Cerebellar cortex (tissue), 1 donor: ENCODE measurements around the gene ZBTB12.

Source experiments
- DNase-seq: peaks from one replicate; pipeline ENCODE4 v3.0.0-alpha.2; 2015; ENCODE audit warnings: low spot score

The ZBTB12 gene

DNA sequence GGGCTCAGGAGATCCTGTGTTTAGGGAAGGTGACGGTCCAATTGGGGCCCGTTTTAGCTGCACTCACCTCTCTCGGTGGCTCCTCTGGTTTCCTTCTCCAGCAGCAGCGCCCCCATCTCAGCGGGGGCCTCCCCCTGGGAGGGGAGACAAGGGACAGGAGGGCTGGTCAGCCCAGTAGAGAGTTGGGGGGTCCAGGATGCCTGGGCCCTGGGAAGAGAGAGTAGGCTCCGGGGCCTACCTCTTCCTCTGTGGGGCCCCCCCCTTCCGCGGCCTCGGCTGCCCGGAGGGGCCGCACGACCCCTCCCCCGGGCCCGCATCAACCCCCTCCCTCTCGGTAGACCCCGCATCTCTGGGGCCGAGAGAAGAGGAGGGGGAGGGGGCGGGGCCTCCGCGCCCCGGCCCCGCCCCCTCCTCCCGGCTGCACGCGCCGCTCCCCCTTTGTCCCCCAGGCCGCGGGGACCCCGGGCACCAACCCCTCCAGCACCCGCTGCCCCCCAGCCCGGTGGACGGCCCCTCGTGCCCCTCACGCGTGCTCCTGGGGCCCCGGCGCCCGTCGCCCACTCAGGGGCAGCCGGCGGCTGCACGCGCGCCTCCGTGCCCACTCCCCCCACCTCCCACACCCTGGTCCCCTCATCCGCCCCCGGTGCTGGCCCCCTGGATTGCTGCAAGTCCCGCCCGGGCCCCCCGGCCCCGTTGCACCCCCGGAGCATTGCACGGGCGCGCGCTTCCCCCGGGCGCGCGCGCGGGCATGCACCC lies 4.9 kb downstream of the ZBTB12 start:
- DNase-seq: no peak

GRCh38 chr6:31896493-31896855 lies 5.4 kb downstream of the ZBTB12 start:
- no peak for DNase-seq

GRCh38 chr6:31892821-31893220 lies 9.1 kb downstream of the ZBTB12 start:
- no peak for DNase-seq

DNA sequence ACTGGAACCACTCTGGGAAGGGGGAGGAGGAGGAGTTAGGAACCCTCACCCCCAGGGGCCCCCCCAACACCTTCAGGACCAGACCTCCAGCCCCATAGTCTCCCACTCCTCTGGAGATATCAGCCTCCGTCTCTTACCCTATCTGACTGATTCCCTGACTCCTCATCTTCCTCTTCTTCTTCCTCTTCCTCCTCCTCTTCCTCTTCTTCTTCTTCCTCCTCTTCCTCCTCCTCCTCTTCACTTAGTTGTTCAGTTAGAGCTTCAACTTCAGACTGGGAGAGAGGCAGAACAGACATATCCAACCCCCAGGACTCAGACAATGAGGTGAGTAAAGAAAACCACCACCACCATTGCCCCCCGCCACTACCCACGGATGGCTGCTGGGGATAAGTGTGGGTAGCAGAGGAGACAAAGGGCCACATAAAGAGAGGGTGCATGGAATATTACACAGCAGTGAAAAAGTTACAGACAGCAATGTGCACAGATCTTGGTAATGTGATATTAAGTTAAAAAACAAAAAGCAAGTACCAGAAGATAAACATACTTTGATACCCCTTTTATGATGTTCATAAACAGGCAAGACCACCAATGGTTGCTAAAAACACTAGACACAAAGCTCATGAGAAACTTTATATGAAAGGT lies 12.4 kb downstream of the ZBTB12 start:
- DNase-seq: no peak

DNA sequence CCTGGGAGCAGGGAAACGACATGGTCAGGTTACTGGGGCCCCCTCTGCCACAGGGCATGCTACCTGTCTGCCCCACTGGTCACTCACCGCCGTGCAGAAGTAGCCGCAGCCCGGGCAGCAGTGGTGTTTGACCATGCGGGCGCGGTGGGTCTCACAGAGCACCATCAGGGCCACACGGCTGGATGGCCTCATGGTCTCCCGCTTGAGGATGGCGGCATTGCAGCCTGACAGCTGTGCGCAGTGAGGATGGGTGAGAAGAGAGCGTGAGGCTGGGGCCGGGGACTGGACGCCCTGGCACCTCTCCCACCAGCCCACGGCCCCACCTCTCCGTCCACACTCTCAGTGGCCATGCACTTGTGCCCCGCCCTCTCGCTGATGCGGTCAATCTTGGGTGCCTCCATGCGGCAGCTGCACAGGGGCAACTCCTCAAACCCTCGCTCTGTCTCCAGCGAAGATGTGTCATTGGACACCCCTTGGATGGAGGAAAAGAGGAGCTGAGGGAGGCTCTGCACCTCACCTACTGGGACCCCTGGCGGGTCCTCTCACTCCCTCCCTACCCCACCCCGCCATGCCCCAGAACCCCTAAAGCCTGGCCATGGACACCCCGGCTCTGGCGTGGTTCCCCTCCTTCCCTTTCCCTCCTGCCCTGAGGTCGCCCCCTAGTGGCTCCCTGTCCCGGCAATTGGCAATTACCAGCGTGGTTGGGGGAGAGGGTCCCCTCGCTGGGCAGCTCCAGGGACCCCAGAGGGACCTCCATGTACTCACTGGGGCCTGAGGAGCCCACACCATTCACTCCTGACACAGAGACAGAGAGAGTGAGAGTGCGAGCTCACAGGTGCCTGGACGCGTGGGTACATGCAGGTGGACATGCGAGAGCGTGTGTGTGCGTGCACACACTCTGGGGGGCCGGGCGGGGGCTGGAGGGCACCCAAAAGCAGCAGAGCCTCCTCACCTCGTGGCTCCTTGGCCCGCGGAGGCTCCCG lies 13.3 kb downstream of the ZBTB12 start:
- DNase-seq: no peak

DNA sequence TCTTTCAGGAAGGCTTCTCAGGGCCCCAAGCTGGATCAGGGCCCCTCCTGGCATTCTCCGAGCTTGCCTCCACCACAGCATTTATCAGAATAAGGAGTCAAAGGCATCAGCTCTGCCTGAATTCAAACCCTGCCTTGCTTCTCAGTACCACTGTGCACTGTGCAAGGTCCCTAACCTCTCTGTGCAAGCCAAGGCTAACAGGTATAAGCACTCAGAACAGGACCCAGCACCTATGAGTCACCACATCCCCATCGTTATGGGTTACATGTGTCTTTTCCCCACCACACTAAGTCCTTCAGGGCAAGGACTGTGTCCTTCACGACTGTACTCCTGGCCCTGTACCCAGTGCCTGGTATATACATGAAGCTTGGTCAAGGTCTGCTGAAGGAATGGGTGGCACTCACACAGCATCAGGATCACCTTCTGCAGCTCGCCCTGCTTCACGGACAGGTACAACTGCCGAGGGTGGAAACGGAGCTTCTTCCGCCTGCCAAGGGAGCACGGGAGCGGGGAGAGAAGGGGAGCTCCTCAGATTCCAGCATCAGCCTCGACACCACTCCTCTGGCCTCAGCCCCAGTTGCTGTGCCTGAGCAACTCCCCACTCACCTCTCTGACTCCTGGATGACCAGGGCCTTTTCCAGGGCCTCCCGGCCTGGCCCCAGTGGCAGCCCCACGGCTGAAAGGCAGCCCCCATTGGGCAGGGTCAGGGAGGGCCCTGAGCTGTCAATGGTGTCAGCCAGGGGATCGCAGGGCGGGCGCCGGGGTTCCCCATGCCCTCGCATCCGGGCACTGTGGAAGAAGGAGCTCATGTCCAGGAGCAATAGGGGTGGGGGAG lies 14.5 kb downstream of the ZBTB12 start:
- DNase-seq: no peak

DNA sequence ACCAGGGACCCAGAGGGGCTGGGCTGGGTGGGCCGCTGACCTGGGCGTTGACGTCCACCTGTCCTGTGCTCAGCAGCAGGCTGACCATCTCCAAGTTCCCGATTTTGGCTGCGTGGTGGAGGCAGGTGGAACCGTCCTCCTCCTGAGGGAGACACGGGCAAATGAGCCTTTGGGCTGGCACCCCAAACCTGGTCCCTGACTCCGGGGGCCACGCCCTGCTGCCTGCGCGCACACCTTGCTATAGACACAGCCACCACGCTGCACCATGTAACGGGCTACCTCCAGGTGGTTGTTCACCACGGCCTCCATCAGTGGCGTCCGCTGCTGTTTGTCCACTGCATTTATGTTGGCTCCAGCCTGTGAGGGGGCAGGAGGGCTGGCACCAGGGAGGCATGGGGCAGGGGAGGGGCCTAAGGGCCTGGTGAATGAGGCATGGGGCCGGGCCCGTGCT lies 15.3 kb downstream of the ZBTB12 start:
- no peak for DNase-seq

DNA sequence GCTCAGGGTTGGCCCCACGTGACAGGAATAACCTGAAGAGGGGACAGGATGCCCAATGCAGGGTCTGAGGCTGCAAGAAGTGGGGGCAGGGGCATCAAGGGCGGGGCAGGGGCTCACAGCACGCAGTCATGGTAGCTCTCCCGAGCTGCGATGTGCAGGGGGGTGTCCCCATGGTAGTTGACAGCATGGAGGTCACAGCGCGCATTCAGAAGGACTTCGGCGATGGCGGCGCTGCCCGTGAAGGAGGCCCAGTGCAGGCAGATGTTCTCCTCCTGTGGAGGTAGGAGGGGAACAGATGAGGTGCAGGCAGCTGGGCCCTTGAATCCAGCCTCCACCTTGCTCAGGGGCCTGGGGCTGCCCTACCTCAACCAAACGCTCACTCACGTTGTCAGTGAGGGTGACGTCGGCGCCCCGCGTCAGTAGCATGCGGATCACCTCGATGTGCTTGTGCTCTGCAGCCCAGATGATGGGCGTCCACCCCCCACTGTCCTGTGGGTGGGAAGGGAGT lies 17.3 kb downstream of the ZBTB12 start:
- no peak for DNase-seq

GRCh38 chr6:31883676-31884075 lies 18.2 kb downstream of the ZBTB12 start:
- DNase-seq: no peak

DNA sequence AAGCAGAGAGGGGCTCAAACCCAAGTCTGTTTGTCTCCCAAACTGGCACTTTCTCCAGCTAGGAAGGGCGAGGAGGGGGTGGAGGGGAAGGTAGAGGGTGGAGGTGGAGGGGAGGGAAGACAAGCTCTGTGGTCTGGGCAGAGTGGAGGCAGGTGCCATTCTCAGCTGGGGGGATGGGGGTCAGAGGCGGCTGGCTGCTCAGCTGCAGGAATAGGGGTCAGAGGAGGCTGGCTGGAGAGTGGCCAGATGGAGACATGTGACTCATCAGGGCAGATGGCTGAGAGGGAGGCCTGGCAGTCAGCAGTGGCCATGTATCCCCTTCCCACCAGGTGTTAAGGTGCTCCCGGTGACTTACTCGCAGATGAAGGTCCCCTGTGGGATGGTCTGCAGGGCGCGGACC lies 19.5 kb downstream of the ZBTB12 start:
- no peak for DNase-seq

DNA sequence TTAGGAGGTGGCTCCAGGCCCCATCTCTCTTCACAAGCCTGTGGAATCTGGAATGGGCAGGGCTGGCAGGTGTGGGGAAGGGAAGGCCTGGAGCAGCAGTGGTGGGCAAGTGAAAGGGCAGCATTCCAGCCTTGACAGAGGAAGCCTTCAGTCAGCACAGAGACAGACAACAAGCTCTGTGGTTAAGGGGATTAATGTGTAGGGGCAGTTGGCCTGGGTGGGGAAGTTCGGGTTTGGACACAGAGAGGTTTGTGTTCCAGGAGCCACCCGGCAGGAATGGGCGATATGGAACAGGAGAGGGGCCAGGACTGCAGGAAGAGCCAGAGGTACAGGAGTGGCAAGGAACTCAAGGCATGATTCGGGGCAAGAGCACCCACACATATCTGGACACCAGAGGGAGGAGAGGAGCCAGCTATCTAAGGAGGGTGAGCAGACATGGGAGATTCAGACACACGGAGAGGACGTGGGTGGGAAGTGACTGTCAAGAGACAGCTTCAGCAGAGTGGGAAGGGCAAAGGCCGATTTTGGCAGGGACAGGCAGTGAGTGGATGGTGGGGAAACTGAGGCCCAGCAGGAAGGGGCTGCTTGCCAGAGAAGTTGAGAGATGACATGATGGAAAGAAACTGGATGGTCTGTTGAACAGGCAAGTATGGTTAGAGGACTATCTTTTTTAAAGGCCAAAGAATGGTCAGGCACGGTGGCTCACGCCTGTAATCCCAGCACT lies 20.6 kb downstream of the ZBTB12 start:
- DNase-seq: no peak

- DNase-seq: no peak
These were observed 21.3 kb downstream of the ZBTB12 start for GRCh38 chr6:31880616-31881015.

- no peak for DNase-seq
These were observed 22.0 kb downstream of the ZBTB12 start for GRCh38 chr6:31879901-31880300.

DNA sequence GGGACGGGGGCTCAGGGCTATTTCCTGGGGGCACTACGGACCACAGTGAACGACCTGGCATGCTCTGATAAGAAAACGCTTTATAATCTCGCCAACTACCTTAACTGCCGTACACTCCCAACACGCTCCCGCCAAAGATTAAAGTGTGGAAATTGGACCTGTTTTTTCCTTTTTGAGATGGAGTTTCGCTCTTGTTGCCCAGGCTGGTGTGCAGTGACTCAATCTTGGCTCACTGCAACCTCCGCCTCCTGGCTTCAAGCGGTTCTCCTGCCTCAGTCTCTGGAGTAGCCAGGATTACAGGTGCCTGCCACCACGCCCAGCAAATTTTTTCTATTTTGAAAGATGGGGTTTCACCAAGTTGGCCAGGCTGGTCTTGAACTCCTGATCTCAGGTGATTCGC lies 22.7 kb downstream of the ZBTB12 start:
- no peak for DNase-seq

DNA sequence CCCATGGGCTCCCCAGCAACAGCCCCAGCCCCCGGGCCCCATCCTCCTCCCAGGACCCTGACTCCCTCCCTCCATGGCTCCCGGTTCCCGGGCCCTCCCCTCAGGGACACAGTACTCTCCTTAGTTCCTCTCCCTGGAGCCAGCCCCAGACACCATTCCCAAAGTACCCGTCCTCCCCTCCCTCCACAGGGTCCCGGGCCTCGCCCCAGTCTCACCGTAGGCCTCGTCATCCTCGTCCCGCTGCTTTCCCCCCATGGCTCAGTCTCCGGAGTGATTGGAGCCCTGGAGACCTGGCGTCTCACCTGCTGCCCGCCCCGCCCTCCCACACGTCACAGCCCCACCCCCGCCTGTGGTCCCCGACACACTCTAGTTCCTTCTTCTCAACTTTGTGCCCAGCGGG lies 23.2 kb downstream of the ZBTB12 start, which contains the start of gene SLC44A4:
Gene SLC44A4 (minus strand): TSS at position 272 of the 400 bp plus-strand sequence. CDS start 17 bp downstream, at position 255.
- no peak for DNase-seq

GRCh38 chr6:31878222-31878621 lies 23.7 kb downstream of the ZBTB12 start:
- DNase-seq: no peak

GRCh38 chr6:31877651-31878161 lies 24.2 kb downstream of the ZBTB12 start:
- no peak for DNase-seq

GRCh38 chr6:31877125-31877650 lies 24.7 kb downstream of the ZBTB12 start:
- DNase-seq: no peak

GRCh38 chr6:31876357-31876756 lies 25.5 kb downstream of the ZBTB12 start:
- no peak for DNase-seq

DNA sequence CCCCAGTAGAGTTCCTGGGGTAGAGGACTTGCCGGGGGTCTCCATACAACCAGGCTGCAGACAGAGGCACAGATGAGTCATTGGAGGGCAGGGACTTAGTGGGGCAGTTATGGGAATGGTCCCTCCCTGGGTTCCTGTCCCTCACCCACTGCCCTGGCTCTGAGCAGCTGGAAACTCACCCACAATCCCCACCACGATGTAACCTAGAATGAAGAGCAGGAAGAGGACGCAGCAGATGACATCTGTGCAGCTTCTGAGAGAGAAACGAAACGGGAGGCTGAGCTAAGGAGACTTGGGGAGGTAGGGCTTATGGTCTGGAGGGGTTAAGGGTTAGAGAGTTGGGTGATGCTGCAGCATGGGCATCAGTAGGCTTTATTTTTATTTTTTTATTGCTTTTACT lies 26.0 kb downstream of the ZBTB12 start:
- no peak for DNase-seq
